Endothelial cell of umbilical vein (primary cell): ENCODE data around the gene NPM3. TPM values are rescaled to one million over a fixed set of nuclear protein-coding genes. Genes with fewer than 3 reads are reported as not detected.

Experiments used
- BruUV-seq: library from RNA; stranded (reverse); fragments of 400-500 nt; replicated peaks from 2 replicates; lab custom pipeline; 2021; lab: Mats Ljungman, UMichigan
- CTCF ChIA-PET: fragments of 300-600, 350-600 bp; sonication (Branson Sonifier 250); formaldehyde crosslinking; loops from one replicate; lab custom pipeline; 2021; ENCODE audit warnings: antibody characterized with exemption, inconsistent platforms; lab: Charles Lee
- POLR2A ChIA-PET: fragments of 300-600, 350-600 bp; sonication (Branson Sonifier 250); formaldehyde crosslinking; loops from one replicate; lab custom pipeline; 2021; ENCODE audit warnings: antibody characterized with exemption, inconsistent platforms; lab: Charles Lee
- DNase-seq: peaks from one replicate; pipeline ENCODE4 v3.0.0-alpha.2; 2011; ENCODE audit warnings: low read depth, low spot score
- FAIRE-seq: peaks from 2 replicates; lab custom pipeline; 2011; peaks lifted over from hg19 to GRCh38; lab: Jason Lieb, UNC
- H2AFZ ChIP-seq: 2 replicates; pipeline ENCODE4 v1.6.0; 2012; ENCODE audit warnings: low read depth, low read length, control low read depth, inconsistent platforms
- H3K27ac ChIP-seq: 2 replicates; pipeline ENCODE4 v1.5.1; 2011; ENCODE audit warnings: low read depth, mild to moderate bottlenecking, control low read depth, low read length, moderate library complexity; ENCODE audit not compliant: insufficient read depth
- H3K27me3 ChIP-seq, 2 experiments: 2 replicates each; pipeline versions ENCODE4 v1.6.0 to v1.6.1; 2011; ENCODE audit warnings: low read length in 2 of 2, mixed read lengths in 1 of 2; ENCODE audit not compliant: control insufficient read depth in 2 of 2, insufficient read depth in 2 of 2
- H3K36me3 ChIP-seq, 2 experiments: 2 replicates in 1 of 2; 3 replicates in 1 of 2; pipeline ENCODE4 v1.5.1; 2011; ENCODE audit warnings: low read length in 2 of 2, mild to moderate bottlenecking in 1 of 2, moderate library complexity in 1 of 2; ENCODE audit not compliant: control insufficient read depth in 2 of 2, insufficient read depth in 2 of 2; ENCODE audit errors: extremely low read depth in 1 of 2
- H3K4me1 ChIP-seq: 3 replicates; pipeline ENCODE4 v1.5.1; 2011; ENCODE audit warnings: mild to moderate bottlenecking, low read length; ENCODE audit not compliant: control insufficient read depth, insufficient read depth; ENCODE audit errors: extremely low read depth
- H3K4me2 ChIP-seq: 2 replicates; pipeline ENCODE4 v1.6.1; 2011; ENCODE audit warnings: low read length, control low read depth, mixed read lengths; ENCODE audit not compliant: insufficient read depth
- H3K4me3 ChIP-seq, 3 experiments: fragments of 200-600 bp in 1 of 3; sonication (generic), shearing (Covaris generic) in 1 of 3; replicated peaks in 1 of 3; 2 replicates each; pipeline ENCODE4 v1.5.1; 2011 to 2016; ENCODE audit warnings: control low read depth in 3 of 3, low read length in 3 of 3, mild to moderate bottlenecking in 2 of 3, inconsistent platforms in 1 of 3, low read depth in 1 of 3, moderate library complexity in 1 of 3; ENCODE audit not compliant: insufficient read depth in 1 of 3
- H3K79me2 ChIP-seq: 2 replicates; pipeline ENCODE4 v1.6.0; 2012; ENCODE audit warnings: low read length, inconsistent platforms; ENCODE audit not compliant: control insufficient read depth, insufficient read depth
- H3K9ac ChIP-seq: replicated peaks from 2 replicates; pipeline ENCODE3; 2011; ENCODE audit warnings: low read length, control low read depth; ENCODE audit not compliant: insufficient read depth; ENCODE audit errors: extremely low read depth
- H3K9me1 ChIP-seq: replicated peaks from 3 replicates; pipeline ENCODE4 v1.6.0; 2011; ENCODE audit warnings: mild to moderate bottlenecking, low read length; ENCODE audit not compliant: control insufficient read depth, insufficient read depth; ENCODE audit errors: extremely low read depth
- H3K9me3 ChIP-seq: replicated peaks from 2 replicates; pipeline ENCODE4 v1.5.1; 2012; ENCODE audit warnings: low read length, inconsistent platforms; ENCODE audit not compliant: control insufficient read depth, insufficient read depth
- H4K20me1 ChIP-seq: replicated peaks from 2 replicates; pipeline ENCODE3; 2011; ENCODE audit warnings: mild to moderate bottlenecking, low read length; ENCODE audit not compliant: control insufficient read depth, insufficient read depth; ENCODE audit errors: extremely low read depth
- EZH2 ChIP-seq: IDR thresholded peaks from 2 replicates; pipeline ENCODE4 v1.6.1; 2012; ENCODE audit warnings: borderline replicate concordance, low read depth, mild to moderate bottlenecking, moderate library complexity, low read length, inconsistent platforms; ENCODE audit not compliant: severe bottlenecking
- FOS ChIP-seq: IDR thresholded peaks from 2 replicates; pipeline ENCODE4 v1.6.1; 2011; ENCODE audit warnings: mild to moderate bottlenecking, low read length, moderate library complexity, borderline replicate concordance; ENCODE audit not compliant: insufficient read depth
- GATA2 ChIP-seq: IDR thresholded peaks from 2 replicates; pipeline ENCODE4 v1.7.0; 2011; ENCODE audit warnings: low read depth, mild to moderate bottlenecking, moderate library complexity, mixed read lengths, low read length; ENCODE audit not compliant: insufficient read length, insufficient read depth
- JUN ChIP-seq: IDR thresholded peaks from 2 replicates; pipeline ENCODE4 v1.6.1; 2011; ENCODE audit warnings: borderline replicate concordance, low read depth; ENCODE audit not compliant: insufficient read length, insufficient read depth
- MYC ChIP-seq: IDR thresholded peaks from one replicate; pipeline ENCODE4 v1.6.1; 2011; ENCODE audit warnings: mild to moderate bottlenecking, low read depth, low read length
- POLR2A ChIP-seq: IDR thresholded peaks from 2 replicates; pipeline ENCODE4 v1.6.1; 2012; ENCODE audit warnings: low read depth, mild to moderate bottlenecking, control low read depth, low read length
- POLR2AphosphoS5 ChIP-seq: IDR thresholded peaks from 2 replicates; pipeline ENCODE4 v1.6.1; 2012; ENCODE audit warnings: low read depth, mild to moderate bottlenecking, control low read depth, low read length, moderate library complexity; ENCODE audit not compliant: insufficient read depth
- dilution Hi-C: fragments of 300-500 bp; cut with MboI; formaldehyde crosslinking; loops from one replicate; pipeline ENCODE4 v1.15.0; 2019; ENCODE audit warnings: low sequenced_read_pairs; ENCODE audit not compliant: extremely low pct_ligation_motif_present
- intact Hi-C: fragments of 100-400 bp; cut with micrococcal nuclease; formaldehyde crosslinking; loops from one replicate; pipeline ENCODE4 v1.10.0; 2022
- polyA plus RNA-seq, 4 experiments: library from polyadenylated mRNA; depleted of rRNA in 3 of 4; stranded (reverse) in 3 of 4; unstranded in 1 of 4; fragments of >200 nt; gene quantifications; 2 replicates each; pipeline versions ENCODE4 v1.2.1 to v1.2.3, GENCODE V29; 2011 to 2012; ENCODE audit warnings: missing spikeins in 1 of 4
- total RNA-seq: library from RNA; stranded (reverse); gene quantifications from 2 replicates; pipeline ENCODE4 v1.2.3, GENCODE V29; 2021
- TF ChIP-seq, protein P1 (sequence below): IDR thresholded peaks from 2 replicates; pipeline ENCODE4 v1.6.1; 2011; ENCODE audit not compliant: insufficient read depth, insufficient read length
- TF ChIP-seq, protein P2 (sequence below), 2 donors: IDR thresholded peaks; 1 replicate in 1 of 2; 2 replicates in 1 of 2; pipeline ENCODE4 v1.5.1; 2011; ENCODE audit warnings: low read length in 2 of 2, mild to moderate bottlenecking in 2 of 2, moderate library complexity in 2 of 2, control low read depth in 1 of 2, inconsistent platforms in 1 of 2, low read depth in 1 of 2; ENCODE audit not compliant: insufficient read depth in 1 of 2; ENCODE audit errors: extremely low read depth in 1 of 2

Gene NPM3
- total and polyA plus RNA-seq, 2 donors (not counting 3 experiments of a cell fraction or from before 2014, with no cell fraction given): 55.4 to 71.3 TPM

- ChIA-PET POLR2A (interaction anchor here (0.7 to 1.4 kb wide), 6 partner anchors 11 to 190 kb away, joined by 3 to 6 read pairs (median 4); no protein-coding TSS in a partner anchor), CTCF (interaction anchor here (1.0 to 5.4 kb wide), 11 partner anchors 11 to 255 kb away, joined by 3 to 39 read pairs (median 4); partner anchors contain the start of gene ARMH3)
- no peaks in the 10 kb centered on the region for H3K27me3 ChIP-seq
- dilution Hi-C loops: no loop called here
- H3K9me3 ChIP-seq: no peaks in the 10 kb centered on the region
- no peaks in the 10 kb centered on the region for H3K36me3 ChIP-seq
- H3K4me1 ChIP-seq: peaks cover 19% of the 10 kb centered on the region
- peaks cover 49% of the 10 kb centered on the region for H3K79me2 ChIP-seq
- TF ChIP-seq MYC: no peak
- TF ChIP-seq GATA2: no peak
- TF ChIP-seq FOS: no peak
- TF ChIP-seq EZH2: no peak
- peak; percentile 91 for TF ChIP-seq POLR2AphosphoS5
- peak; percentile 87 for TF ChIP-seq POLR2A
- TF ChIP-seq, protein P1, sequence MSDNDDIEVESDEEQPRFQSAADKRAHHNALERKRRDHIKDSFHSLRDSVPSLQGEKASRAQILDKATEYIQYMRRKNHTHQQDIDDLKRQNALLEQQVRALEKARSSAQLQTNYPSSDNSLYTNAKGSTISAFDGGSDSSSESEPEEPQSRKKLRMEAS: no peak
- TF ChIP-seq, protein P2, sequence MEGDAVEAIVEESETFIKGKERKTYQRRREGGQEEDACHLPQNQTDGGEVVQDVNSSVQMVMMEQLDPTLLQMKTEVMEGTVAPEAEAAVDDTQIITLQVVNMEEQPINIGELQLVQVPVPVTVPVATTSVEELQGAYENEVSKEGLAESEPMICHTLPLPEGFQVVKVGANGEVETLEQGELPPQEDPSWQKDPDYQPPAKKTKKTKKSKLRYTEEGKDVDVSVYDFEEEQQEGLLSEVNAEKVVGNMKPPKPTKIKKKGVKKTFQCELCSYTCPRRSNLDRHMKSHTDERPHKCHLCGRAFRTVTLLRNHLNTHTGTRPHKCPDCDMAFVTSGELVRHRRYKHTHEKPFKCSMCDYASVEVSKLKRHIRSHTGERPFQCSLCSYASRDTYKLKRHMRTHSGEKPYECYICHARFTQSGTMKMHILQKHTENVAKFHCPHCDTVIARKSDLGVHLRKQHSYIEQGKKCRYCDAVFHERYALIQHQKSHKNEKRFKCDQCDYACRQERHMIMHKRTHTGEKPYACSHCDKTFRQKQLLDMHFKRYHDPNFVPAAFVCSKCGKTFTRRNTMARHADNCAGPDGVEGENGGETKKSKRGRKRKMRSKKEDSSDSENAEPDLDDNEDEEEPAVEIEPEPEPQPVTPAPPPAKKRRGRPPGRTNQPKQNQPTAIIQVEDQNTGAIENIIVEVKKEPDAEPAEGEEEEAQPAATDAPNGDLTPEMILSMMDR (IDR thresholded peaks at IDR 0.05; ENCODE audit: extremely low read depth in 1 of 2, insufficient read depth in 1 of 2, low read depth in 1 of 2, low read length in 2 of 2): no peak
- no peak for TF ChIP-seq JUN
- intact Hi-C loops: loop anchor here (1.0 to 5.0 kb wide), 4 partner anchors 12 to 315 kb away; partner anchors contain the start of genes ARMH3, NPM3 and PPRC1
- DNase-seq: peak; percentile 100
- peak within 1 kb of the TSS; percentile 91 for H3K9ac ChIP-seq
- FAIRE-seq: peak; percentile 98
- H4K20me1 ChIP-seq: peaks cover 19% of the 10 kb centered on the region
- no peaks in the 10 kb centered on the region for H3K9me1 ChIP-seq
- H2AFZ ChIP-seq: peak within 1 kb of the TSS; percentile 93
- peak within 1 kb of the TSS; percentile 92 for H3K4me2 ChIP-seq
- BruUV-seq: no TSS peak
- peak within 1 kb of the TSS; percentile 83 for H3K27ac ChIP-seq
- H3K4me3 ChIP-seq: peak within 1 kb of the TSS; percentile 82 to 99 (median 90)
Measured at GRCh38 chr10:101818119-101818871, 35.0 kb upstream of the NPM3 start, which contains the start of gene OGA. TSS of gene OGA (minus strand) at chr10:101818444. CDS start at chr10:101818022, 422 bp downstream.
